Measurements from ENCODE around the gene SIRT1.
"Not testable (repeated sequence)": the region's sequence is repeated elsewhere in the genome, so short reads cannot be mapped to it uniquely, and the experiment has no call there.

The SIRT1 gene

GRCh38 chr10:67966035-67966434, 81.6 kb downstream of the SIRT1 start:
- not testable (repeated sequence) for DNase-seq
